ENCODE data around the gene LRCOL1.

Gene LRCOL1

DNA sequence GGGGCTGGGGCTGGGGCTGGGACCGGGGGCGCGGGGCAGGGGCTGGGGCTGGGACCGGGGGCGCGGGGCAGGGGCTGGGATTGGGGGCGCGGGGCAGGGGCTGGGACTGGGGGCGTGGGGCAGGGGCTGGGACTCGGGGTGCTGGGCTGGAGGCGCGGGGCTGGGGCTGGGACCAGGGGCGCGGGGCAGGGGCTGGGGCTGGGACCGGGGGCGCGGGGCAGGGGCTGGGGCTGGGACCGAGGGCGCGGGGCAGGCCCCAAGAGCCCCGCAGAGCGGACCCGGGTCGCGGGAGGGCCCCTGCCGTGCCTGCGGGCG is 8.6 kb upstream of the LRCOL1 start:
- DNase-seq, result no peak

DNA sequence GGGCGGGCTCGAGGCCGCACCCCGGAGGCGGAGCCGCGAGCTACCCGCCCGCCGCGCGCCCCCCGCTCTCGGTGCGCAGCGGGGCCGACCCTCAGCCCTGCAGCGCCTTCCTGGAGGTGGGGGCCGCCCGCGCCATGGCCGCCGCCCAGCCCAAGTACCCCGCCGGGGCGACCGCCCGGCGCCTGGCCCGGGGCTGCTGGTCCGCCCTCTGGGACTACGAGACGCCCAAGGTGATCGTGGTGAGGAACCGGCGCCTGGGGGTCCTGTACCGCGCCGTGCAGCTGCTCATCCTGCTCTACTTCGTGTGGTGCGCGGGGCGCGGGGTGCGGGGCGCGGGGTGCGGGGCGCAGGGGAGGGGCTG is 8.3 kb upstream of the LRCOL1 start, which contains the start of gene P2RX2:
Gene P2RX2 (plus strand): TSS at position 94 of the 361 bp plus-strand sequence. CDS start 41 bp downstream, at position 135.
- DNase-seq, result no peak

DNA sequence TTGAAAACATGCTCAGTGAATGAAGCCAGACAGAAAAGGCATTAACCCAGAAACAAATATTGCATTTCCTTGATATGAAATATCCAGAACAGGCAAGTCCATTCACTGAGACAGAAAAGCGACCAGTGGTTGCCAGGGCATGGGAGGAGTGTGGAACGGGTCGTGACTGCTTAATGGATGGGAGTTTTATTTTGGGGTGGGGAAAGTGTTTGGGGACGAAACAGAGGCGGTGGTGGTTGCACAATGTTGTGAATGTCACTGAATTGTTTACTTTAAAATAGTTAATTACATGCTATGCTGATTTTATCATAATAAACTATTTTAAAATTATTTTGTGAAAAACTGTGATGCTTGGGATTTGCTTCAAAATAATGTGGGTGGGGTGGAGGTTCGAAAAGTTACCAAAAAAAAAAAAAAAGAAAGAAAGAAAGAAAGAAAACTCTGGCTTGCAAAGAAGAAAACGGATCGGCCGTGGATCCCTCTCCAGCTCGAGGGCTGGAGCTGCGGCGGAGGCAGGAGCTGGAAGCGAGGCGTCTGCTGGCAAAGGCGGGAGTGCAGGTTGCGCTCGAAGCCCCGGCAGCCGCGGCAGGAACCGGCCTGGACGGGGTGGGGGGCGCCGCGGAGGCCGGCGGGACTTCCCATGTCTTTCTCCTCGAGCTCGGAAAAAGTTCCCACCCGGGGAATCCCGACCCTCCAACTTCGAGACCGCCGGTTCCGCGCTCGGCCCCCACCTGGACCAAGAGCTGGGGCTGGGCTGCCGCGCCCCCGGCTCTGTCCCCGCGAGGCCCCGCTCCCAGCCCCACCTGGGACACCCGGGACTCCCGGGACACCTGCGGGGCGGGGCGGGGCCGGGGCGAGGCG is 7.7 kb upstream of the LRCOL1 start:
- DNase-seq, result no peak

DNA sequence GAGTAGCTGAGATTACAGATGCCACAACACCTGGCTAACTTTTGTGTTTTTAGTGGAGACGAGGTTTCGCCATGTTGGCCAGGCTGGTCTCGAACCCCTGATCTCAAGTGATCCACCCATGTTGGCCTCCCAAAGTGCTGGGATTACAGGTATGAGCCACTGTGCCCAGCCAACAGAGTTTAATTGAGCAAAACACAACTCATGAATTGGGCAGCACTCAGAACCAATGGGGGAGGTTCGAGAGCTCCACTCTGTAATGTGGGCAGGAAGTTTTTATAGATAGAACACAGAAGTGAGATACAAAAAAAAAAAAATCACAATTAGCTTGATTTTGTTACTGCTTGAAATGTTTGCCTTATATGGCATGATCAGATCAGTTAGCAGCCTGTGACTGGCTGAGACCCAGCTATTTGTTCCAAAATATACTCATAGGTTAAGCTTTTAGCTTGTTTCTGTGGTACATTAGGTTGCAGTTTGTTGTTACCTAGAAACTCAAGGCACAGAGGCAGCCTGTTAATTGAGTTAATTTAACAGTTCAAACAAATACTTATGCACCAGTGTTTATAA is 6.8 kb upstream of the LRCOL1 start:
- no peak for DNase-seq

DNA sequence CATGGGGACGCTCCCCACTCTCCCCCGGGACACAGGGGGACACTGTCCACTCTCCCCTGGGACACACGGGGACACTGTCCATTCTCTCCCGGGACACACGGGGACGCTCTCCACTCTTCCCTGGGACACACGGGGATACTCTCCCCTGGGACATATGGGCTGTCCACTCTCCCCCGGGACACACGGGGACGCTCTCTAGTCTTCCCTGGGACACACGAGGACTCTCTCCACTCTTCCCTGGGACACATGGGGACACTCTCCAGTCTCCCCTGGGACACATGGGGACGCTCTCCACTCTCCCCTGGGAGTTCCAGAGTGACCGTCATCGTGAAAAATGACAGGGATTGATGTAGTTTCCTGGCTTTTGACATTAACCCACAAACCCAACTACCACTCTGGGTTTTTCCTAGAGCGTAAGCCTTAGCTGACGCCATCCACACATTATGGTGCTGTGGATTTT is 5.2 kb upstream of the LRCOL1 start:
- no peak for DNase-seq

DNA sequence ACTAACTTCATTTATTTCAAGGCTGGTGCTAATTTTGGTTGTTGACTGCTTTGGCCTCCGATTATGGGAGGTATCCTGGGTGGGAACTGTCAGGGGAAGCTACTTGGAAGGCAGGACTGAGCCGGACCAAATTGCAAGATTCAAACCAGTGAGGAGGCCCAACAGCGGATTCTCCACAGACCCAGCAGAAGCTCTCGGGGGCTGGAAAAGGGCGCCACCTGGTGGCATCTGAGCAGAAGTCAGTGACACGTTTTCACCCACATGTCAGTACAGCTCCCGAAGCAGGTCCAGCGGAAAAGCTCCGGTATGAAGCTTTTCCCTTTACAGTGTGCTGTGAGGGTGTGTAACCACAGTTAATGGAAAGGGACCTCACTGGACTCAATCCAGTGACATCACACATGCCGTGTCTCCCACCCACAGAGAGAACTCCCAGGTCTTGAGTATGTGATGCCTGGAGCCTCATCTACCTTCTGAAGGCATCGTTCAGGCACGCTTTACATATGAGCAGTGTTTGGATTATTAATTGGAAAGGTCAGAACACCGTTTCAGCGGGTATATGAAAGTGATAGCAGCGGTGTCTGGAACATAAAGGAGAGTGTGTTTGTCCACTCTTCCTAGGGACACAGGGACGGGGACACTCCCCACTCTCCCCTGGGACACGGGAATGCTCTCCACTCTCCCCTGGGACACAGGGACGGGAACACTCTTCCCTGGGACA is 4.6 kb upstream of the LRCOL1 start:
- DNase-seq, result peak; percentile 74

DNA sequence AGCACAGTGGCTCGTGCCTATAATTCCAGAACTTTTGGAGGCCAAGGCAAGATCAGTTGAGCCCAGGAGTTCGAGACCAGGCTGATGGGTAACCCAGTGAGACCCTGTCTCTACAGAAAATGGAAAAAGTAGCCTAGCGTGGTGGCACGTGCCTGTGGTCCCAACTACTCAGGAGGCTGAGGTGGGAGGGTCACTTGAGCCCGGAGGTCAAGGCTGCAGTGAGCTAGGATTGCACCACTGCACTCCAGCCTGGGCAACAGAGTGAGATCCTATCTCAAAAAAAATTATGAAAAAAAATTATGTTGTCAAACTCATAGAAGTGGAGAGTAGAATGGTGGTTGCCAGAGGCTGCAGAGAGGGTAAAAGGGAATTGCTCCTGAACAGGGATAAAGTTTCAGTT is 3.6 kb upstream of the LRCOL1 start:
- no peak for DNase-seq

DNA sequence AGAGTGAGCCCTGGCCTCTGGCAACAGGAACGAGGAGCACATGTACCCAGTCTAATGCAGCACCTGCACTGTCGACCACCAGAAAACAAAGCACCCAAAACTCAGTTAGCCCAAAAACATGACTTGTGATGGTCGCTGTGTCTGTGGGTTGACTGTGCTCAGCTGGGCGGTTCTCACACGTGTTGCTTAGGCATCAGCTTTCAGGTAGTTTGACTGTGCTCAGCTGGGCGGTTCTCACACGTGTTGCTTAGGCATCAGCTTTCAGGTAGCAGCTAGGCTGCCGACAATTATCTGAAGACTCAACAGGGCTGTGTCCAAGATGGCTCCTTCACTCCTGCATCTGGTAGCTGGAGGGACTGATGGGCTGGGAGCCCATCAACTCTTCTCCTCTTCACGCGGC is 1.2 kb upstream of the LRCOL1 start:
- no peak for DNase-seq

DNA sequence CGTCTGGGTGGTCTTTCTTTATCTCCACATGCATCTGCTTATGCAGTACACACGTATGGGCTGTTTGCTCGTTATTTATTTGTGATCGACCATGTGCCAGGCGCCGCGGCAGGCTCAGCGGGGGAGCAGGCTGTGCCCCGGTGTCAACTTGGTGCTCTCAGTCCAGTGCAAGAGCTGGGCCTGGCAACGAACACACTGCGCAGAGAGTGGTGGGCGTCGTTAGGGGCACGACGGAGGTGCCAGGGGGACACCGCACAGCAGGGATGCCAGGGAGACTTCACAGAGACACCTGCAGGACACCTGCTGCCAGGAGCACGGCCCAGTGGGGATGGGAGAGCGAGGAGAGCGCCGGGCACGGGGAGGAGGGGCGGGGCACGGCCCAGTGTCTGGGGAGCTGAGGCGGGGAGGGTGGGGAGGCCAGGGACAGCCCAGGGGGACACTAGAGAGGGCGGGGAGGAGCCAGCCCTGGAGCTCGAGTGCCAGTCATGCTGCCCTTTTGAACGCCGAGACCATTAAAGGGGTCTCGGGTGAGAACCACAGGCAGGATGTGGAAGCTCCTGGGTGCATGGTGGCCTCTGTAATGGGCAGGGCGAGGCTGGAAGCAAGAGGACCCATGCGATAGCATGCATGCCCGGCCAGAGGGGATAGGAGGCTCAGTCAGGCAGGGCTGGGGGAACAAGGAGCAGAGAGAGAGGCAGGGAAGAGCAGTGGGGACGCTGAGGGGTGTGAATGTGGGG is 652 bp upstream of the LRCOL1 start:
- no peak for DNase-seq

DNA sequence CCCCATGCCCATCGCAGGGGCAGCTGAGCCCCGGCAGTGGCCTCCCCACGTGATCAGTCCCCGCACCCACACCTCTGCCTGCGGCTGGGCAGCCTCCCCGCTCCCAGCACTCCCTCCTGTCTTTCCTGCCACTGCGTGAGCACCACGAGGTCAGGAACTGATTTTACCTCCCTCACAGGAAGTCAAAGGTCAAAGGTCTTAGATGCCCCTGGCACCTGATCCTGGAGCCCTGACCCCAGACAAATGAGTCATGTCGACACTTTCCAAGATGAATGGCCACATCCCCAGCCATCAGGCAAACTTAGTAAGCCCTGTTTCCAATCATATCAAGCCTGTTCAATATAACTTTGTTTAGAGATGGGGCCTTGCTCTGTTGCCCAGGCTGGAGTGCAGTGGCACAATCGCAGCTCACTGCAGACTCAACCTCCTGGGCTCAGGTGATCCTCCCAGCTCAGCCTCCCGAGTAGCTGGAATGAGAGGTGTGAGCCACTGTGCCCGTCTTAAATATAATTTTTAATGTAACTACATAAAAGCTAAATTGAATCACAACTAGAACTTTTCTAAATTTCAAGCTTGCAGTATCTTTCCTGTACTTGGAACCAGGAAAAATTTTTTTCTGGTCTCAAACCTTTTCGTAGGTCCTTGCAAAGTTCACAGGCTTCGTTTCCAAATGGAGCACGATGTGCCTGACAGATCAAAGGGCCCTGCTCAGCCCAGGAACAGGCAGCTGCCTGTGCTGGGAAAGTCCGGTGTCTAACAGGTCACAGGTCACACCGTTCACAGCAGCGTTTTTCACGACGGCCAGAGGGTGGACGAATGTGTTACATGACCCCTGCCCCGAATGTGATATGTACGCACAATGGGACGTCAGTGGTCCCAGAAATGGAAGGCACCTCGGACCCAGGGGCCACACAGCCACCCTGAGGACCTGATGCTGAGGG is 1.9 kb downstream of the LRCOL1 start:
- no peak for DNase-seq

DNA sequence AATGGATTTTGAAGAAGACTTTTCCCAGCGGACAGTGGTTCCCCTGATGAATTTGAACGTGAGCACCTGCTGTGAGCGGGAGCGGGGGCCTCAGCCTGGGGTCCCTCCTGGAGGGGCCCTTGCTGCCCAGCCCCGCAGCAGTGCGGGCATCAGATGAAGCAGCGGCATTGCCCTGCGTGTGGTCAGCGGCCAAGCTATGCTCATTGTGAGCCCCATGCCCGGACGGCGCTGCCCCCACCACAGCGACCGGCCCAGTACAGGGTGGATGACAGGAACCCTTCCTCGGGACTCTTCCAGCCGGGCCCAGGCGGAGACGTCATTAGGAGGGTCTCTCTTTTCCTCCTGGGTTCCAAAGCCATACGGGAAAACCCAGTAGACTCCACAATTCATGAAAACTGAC is 3.5 kb downstream of the LRCOL1 start:
- DNase-seq, result no peak

DNA sequence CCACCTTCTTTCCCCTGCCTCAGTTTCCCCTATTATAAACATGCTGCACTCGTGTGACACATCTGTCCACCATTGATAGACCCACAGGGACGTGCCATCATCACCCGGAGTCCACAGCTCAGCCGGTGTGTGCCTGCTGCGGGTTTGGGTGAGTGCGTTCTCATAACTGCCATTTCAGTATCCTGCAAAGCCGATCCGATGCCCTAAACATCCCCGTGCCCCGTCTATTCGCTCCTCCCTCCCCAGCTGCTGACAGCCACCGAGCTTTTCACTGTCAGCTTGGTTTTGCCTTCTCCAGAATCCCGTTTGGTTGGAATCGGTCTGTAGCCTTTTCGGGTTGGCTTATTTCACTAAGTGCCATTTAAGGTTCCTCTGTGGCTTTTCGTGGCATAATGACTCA is 3.9 kb downstream of the LRCOL1 start:
- DNase-seq, result no peak

DNA sequence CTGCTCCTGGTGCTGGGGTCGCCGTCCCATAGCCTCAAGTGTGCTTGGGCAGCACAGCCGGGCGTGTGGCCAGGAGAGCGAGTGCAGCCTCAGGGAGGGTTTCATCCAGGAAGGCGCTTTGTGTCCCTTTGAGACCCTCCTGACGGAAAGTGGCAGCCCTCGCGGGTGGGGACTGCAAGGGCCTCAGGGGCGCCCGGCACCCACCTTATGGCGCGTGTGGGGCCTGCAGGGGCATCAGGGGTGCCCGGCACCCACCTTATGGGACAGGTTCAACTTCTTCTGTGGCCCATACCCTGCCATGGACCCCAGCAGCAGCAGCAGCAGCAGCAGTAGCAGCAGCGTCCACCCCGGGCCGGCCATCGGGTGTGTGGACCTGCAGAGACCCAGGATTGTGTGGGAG is 4.5 kb downstream of the LRCOL1 start:
- no peak for DNase-seq

DNA sequence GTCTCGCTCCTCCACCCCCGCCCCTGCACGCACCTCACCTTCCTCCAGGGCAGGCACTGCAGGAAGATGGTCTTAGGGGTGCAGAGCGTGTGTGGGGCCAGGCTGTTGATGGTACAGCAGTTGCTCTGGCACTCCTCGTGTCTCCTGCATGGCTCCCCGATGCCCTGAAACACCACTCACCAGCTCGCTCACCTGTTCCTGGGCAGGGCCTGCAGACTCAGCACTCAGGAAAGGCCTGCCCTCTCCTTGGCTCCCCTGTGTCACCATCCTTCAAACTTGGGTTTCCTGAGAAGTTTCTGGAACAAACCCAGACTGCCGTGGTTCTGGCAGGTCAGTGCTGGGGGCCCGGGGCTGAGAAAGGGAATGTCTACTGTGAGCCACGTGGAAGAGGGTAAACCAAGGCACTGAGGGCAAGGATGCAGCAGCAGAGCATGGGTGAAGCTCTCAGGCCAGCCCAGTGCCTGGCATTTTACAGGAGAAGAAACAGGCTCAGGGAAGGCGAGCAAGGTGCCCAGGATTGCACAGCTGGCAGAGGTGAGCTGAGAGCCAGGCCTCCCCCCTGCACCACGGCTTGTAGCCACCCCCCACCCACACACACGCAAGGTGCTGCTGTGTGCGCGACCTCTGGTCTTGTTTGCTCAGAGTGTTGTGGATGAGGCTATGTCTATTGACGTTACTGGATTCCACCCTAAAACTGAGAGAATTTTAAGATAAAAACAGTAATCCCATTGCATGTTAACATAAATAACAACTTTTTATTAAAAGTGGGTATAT is 5.5 kb downstream of the LRCOL1 start:
- no peak for DNase-seq

DNA sequence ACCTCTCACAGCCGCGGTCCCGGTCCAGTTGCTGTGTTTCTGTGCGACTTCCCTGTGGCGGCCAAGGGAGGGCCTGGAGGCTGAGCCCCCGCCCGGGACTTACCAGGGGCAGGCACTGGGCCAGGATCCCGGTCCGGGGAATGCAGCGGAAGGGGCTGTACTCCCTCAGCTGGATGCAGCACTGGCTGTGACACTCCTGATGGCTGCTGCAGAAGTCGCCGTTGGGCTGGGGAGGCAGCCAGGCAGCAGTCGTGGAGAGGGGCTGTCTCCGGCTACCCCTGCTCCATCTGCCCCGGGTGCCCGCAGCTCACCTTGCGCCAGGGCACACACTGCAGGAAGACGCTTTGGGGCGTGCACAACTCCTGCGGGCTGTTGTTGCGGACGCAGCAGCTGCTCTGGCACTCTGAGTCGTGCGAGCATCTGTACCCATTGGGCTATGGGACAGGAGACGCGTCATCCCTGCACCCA is 6.2 kb downstream of the LRCOL1 start:
- no peak for DNase-seq

DNA sequence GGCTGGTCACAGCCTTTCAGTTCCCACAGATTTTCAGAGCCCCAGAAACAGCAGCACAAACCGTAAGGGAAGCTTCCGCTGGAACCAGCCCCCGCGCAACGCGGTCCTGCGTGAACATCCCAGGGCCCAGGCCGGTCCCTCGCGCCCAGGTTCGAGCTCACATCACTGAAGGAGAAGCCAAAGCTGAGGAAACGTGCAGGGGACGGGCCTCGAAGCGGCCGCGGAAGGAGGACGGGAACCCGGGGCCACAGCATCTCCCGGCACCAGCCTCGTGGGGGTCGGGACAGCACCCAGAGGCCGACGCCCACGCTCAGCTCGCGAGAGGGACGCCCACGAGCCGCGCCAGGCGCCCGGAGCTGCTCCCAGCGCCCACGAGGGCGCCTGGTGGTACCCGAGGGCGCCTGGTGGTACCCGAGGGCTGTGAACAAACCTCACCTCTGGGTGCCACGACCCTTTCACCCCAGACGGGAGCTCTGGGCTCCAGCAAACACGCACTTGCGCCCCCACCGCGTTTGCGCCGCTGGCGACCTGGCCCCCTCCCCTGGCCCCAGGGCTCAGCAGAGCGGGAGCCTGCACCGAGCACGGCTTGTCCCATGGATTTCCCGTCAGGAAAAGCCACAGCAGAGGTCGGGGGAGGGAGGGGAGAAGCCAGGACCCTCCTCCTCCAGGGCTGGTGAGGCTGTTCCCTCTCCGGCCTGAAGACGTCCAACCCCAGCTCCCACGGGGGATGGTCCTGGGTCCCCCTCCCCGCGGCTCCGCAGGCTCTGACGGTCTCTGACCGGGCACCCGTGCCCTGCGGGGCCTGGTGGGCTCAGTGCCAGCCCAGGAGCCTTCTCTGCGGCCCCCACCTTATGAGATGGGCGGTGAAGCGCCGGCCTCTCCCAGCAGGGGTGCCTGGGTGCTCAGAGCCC is 6.9 kb downstream of the LRCOL1 start:
- DNase-seq, result no peak

DNA sequence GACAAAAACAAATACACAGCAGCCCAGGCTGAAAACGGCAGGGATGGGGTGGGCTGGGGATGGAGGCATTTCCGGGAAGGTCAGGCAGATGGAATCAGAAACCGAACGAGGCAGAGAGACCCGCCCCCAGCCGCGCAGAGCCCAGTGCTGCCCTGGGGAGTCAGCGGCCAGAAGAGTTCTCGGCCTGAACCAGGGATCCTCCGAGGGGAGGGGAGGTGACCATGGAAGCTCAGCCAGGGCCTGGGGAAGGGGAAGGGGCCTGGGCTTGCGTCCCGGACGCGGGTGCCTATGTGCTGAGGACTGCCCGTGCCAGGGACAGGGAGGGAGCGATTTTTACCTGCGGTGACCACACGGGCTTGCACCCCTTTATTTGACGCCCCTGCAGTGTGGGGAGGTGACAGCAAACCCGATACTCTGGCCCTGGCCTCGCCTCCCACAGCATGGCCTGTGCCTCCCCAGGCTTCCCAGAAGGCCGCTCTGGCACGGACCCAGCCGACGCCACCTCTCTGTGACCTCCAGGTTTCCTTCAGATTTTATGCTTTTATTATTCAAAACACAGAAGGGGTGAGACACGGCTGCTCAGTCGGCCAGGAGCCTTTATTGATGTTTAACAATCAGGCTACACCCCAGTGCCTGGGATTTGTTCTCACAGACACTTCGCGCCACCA is 7.7 kb downstream of the LRCOL1 start:
- DNase-seq, result no peak

DNA sequence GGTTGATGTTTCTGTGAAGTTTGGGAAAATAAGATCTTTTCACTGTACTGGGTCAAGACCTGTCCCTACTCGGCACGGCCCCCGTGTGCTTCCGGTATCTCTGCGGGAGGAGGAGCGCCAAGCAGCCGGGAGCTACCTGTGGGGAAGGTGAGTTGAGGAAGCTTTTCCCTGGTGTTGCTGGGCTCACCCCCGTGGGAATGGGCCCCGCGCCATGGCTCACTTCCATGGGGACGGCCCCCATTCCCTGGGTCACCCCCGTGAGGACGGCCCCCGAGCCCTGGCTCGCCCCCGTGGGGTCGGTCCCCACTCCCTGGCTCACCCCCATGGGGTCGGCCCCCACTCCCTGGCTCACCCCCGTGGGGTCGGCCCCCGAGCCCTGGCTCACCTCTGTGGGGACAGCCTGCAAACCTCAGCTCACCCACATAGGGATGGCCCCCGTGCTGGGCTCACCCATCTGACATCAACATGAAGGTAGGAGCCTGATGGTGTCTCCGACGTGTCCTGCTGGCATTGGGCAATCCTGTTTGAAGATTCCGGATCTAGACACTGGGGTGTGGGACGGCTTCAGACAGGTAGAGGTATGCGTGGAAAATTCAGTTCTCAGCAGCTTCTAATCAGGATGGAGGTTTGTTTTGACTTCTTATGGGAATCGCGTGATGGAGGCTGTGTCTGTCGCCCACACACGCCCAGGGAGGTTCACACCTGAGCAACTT is 9.1 kb downstream of the LRCOL1 start:
- DNase-seq, result no peak

All from fibroblast of skin of abdomen (primary cell).